GM19438 (cell line): ENCODE data around the gene ASCC3.
"Not testable (repeated sequence)": the region's sequence is repeated elsewhere in the genome, so short reads cannot be mapped to it uniquely, and the experiment has no call there.

ENCODE experiments used
- ATAC-seq: cut with Tn5 transposase; IDR thresholded peaks from one replicate; pipeline ENCODE4 v1.9.1; 2021; ENCODE audit warnings: low read depth; ENCODE audit not compliant: unreplicated experiment

The ASCC3 gene

GRCh38 chr6:100737720-100738119 lies 143.4 kb downstream of the ASCC3 start:
- ATAC-seq = not testable (repeated sequence)

- no peak for ATAC-seq
Measured at GRCh38 chr6:100731411-100731810, 149.7 kb downstream of the ASCC3 start.

- no peak for ATAC-seq
Measured at GRCh38 chr6:100730001-100730980, 150.8 kb downstream of the ASCC3 start.

GRCh38 chr6:100726666-100727065 lies 154.5 kb downstream of the ASCC3 start:
- no peak for ATAC-seq

GRCh38 chr6:100724696-100725095 lies 156.4 kb downstream of the ASCC3 start:
- no peak for ATAC-seq

GRCh38 chr6:100724222-100724621 lies 156.9 kb downstream of the ASCC3 start:
- ATAC-seq = no peak

- ATAC-seq = no peak
Measured at GRCh38 chr6:100721256-100721655, 159.9 kb downstream of the ASCC3 start.

- no peak for ATAC-seq
Measured at GRCh38 chr6:100719883-100720682, 161.0 kb downstream of the ASCC3 start.

- no peak for ATAC-seq
Measured at GRCh38 chr6:100712997-100713396, 168.1 kb downstream of the ASCC3 start.

GRCh38 chr6:100706491-100706890 lies 174.6 kb downstream of the ASCC3 start:
- no peak for ATAC-seq

- no peak for ATAC-seq
Measured at GRCh38 chr6:100704961-100705360, 176.2 kb downstream of the ASCC3 start.

GRCh38 chr6:100701728-100702127 lies 179.4 kb downstream of the ASCC3 start:
- ATAC-seq = no peak

GRCh38 chr6:100700009-100700408 lies 181.1 kb downstream of the ASCC3 start:
- ATAC-seq = no peak

GRCh38 chr6:100695445-100695844 lies 185.7 kb downstream of the ASCC3 start:
- no peak for ATAC-seq

GRCh38 chr6:100693249-100693927 lies 187.7 kb downstream of the ASCC3 start:
- peak; percentile 63 for ATAC-seq

GRCh38 chr6:100691972-100692371 lies 189.2 kb downstream of the ASCC3 start:
- no peak for ATAC-seq

- ATAC-seq = no peak
Measured at GRCh38 chr6:100686216-100686615, 194.9 kb downstream of the ASCC3 start.

- no peak for ATAC-seq
Measured at GRCh38 chr6:100685747-100686146, 195.4 kb downstream of the ASCC3 start.

GRCh38 chr6:100680163-100680562 lies 201.0 kb downstream of the ASCC3 start:
- no peak for ATAC-seq

GRCh38 chr6:100678027-100678426 lies 203.1 kb downstream of the ASCC3 start:
- ATAC-seq = no peak

- ATAC-seq = no peak
Measured at GRCh38 chr6:100677240-100677639, 203.9 kb downstream of the ASCC3 start.
